D341Med (cell line): ENCODE results near the gene MET.
"Not testable (repeated sequence)": the region's sequence is repeated elsewhere in the genome, so short reads cannot be mapped to it uniquely, and the experiment has no call there.

Experiments used
- DNase-seq: peaks from one replicate; pipeline ENCODE4 v3.0.0; 2012; ENCODE audit warnings: low spot score

MET gene

DNA sequence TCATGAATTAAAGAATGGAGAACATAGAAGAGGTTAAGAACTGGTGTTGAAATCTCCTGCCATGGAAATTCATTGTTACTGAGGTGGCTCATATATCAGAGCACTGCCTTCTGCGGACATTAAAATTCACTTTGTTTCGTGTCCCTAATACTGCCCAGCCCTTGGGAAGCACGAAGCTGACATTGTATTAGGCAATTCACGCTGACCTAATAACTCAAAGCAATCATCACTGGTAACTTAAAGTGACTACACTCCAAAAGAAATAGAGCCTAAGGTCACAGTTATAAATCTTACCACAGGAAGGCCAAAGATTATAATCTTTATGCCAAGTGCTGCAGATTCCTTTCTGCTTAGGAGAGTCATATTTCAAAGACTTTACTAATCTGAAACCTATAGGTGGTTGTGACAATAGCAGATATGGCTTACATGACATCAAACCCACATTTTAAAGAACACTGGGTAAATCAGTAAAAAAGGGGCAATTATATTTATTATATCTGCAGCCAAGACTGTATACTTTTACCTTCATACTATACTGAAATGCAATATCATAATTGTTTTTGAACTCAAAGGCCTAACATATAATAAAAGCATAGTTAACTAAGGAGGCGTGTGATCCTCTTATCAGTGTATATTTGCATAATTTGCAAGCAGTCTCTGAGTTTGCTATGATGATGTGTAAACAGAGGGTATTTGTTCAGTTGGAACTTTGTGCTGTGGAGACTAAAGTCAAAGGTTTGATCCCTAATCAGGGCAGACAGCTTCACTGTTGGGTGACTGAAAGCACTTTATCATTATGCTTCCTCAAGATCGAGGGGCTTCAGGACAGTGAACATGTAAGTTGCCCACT is 138.5 kb downstream of the MET start:
- DNase-seq: no peak

DNA sequence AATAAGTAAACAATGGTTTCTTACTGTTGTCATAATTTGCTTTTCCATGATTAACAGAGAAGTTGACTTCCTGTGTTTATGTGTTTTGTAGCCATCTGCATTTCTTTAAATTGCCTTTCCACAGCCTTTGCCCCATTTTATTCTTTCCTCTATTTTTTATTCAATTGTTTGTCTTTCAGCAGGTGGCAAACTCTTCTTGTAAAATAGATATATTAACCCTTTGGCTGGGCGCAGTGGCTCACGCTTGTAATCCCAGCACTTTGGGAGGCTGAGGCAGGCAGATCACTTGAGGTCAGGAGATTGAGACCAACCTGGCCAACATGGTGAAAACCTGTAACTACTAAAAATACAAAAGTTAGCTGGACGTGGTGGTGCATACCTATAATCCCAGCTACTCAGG is 139.8 kb downstream of the MET start:
- DNase-seq: no peak

DNA sequence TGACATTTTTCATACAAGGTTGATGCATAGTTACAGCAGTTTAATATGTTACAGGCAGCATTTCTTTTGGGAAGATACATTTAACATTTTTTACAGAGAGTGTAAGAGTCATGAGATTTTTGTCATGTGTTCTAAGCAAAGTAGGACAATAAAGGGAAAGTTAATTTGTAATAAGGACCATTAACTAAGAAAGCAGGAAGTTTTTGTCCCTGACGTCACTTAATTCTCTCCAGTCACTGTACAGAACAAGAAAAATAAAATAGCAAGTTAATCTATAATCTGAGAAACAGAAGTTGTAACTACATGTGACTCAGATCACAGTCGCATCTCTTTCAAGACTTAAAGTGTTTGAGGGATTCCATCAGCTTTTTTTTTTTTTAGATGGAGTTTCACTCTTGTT is 140.9 kb downstream of the MET start:
- DNase-seq: no peak

DNA sequence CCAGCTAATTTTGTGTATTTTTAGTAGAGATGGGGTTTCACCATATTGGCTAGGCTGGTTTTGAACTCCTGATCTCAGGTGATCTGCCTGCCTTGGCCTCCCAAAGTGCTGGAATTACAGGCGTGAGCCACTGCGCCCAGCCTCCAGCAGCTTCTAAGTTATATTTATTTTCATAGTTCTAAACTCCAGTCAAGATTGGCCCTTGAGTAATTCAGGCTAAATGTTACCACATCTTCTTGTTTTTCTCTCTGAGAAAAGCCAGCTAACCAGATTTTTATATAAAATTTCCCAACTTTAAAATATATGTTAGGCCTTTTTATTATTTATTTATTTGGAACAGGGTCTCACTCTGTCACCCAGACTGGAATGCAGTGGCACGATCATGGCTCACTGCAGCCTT is 141.4 kb downstream of the MET start:
- not testable (repeated sequence) for DNase-seq

DNA sequence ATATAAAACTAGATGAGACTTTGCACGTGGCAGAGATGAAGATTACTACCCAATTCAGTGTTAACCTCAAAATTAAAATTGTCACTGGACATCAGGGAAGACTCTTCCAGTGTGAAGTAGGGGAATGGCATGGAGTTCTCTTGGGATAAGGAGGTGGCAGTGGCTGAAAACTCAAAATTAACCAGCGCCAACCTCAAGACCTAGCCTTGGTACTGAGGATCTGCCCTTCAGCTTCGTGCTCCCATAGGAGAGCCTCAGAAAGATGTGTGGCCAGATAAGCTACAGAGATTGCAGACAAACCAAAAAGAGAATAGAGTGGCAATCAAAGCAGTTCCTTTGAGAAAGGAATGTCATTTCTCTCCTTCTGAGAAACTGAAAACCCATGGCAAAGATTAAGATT is 143.0 kb downstream of the MET start:
- DNase-seq: no peak

DNA sequence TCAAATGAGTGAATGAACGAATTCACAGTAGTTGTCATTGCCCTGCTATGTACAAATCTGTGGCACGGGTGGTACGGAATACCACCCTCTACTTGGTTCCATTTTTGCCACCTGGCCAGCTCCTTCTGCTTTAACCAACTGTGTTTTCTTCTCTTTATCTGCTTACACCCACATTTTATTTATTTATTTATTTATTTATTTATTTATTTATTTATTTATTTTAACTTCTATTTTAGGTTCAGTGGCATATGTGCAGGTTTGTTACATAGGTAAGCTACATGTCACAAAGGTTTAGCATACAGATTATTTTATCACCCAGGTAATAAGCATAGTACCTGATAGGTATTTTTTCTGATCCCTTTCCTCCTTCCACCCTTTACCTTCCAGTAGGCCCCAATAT is 148.2 kb downstream of the MET start:
- no peak for DNase-seq

DNA sequence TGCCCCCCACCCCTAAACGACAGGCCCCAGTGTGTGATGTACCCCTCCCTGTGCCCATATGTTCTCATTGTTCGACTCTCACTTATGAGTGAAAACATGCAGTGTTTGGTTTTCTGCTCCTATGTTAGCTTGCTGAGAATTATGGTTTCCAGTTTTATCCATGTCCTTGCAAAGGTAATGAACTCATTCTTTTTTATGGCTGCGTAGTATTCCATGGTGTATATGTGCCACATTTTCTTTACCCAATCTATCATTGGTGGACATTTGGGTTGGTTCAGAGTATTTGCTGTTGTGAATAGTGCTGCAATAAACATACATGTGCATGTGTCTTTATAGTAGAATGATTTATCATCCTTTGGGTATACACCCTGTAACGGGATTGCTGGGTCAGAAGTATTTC is 149.7 kb downstream of the MET start:
- DNase-seq: not testable (repeated sequence)

DNA sequence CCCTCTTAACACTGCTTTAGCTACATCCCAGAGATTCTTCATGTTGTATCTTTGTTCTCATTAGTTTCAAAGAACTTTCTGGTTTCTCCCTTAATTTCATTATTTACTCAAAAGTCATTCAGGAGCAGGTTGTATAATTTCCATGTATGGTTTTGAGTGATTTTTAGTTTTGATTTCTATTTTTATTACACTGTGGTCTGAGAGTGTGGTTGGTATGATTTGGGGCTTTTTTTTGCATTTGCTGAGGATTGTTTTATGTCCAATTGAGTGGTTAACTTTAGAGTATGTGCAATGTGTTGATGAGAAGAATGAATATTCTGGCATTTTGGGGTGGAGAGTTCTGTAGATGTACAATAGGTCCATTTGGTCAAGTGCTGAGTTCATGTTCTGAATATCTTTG is 152.5 kb downstream of the MET start:
- DNase-seq: no peak

DNA sequence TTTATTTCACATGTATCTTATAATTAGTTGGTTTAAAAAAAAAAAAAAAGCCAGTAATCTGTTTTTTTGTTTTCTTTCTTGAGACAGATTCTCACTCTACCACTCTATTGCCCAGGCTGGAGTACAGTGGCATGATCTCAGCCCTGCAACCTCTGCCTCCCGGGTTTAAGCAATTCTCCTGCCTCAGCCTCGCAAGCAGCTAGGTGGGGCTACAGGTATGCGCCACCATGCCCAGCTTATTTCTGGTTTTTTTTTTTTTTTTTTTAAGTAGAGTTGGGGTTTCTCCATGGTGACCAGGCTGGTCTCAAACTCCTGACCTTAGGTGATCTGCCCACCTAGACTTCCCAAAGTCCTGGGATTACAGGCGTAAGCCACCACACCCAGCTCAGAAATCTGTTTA is 156.3 kb downstream of the MET start:
- no peak for DNase-seq

DNA sequence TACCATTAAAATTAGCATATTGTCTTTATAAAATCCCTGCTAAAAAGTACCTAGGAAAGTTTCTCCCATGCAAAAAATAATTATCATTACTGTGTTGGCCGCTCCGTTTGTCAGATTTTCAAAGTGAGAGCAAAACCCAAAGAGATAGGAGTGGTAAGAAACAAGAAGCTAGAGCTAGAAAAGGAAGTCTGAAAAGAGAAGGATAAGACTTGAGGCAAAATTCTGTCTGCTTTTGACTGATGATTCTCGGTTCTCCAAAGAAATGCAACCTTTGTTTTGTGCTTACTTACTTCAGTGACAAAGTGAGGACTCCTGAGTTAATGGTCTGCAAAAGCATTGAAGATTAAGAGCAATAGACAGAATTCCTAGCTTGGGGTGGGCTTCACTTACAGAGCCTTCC is 157.0 kb downstream of the MET start:
- no peak for DNase-seq

DNA sequence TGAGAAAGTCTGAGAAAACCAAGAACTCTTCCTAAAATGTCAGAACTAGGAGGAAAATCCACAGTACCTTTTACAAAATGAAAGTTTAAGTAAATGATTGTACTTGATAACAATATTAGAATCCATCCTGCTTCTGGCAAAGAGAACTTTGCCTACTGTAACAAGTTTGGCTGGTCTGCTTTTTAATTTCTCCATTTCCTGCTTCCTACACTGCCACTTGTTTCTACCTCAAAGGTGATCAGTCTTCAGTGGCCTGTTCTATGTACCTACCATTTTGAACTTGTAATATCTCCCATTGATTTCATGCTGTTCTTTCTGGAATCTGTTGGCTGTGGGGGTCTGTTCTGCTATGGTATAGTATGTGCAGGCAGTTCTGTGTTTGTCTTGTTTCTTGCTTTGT is 157.5 kb downstream of the MET start:
- no peak for DNase-seq

DNA sequence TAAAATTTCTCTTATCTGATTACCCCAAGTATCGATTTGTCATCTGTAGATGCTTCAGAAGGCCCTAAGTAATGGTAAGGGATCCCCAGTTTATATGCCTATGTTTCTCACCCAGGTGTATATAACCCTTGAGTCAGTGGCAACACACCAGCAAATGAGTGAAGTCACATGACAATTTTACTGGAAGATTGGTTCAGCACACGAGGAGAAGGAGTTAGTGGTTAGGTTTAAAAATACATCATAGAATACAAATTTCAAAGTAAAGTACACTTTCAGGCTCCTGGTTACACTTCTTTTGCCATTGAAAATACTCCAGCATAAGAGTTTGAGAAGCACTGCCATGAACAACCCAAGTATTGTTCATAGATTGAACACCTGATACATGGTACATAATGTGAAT is 160.7 kb downstream of the MET start:
- no peak for DNase-seq

DNA sequence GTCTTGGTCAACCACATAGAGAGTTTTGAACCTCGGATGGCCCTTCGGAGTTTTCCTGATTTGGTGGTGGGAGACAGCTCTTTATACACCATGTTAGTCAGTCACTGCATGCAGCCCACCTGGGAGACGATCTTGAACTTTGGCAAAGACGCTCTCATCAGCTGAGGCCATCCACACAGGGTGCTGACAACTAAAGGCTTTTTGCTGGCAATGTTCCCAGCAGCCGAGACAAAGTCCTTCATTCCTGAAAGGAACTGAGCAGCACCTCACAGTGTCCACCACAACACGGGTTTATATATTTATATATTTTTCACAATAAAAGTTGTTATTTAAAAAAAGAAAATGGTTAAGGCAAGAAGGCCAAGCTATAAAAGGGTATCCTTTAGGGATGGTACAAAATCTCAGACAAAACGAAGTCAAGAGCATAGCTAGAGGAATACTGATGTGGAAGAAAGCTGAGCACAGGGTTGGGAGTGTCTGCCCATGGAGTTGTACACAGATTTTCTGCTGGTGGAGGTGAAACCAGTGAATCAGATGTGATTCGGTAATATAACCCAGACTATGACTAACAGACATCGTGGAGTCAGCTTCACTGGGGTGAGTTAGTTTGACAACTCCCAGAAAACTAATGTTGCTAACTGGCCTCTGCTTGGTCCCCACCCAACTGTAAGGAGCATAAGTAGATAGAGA is 163.0 kb downstream of the MET start:
- DNase-seq: no peak

DNA sequence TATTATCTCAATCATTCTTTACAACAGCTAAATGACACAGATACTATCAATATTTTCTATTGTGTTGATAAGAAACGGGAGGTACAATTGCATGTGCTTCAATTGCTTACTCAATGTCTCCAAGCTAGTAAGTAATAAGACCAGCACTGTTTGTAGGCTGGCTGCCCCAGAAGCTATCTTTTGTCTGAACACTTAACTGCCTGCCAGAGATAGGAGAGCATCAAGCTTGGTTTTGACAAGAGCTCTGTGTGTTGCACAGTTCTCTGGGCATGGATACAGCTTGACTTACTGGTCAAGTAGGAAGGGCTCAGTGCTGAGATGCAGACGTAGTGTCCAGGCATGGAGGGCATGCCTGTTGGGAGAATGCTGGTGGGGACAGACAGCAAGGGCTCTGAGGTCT is 164.1 kb downstream of the MET start:
- no peak for DNase-seq

DNA sequence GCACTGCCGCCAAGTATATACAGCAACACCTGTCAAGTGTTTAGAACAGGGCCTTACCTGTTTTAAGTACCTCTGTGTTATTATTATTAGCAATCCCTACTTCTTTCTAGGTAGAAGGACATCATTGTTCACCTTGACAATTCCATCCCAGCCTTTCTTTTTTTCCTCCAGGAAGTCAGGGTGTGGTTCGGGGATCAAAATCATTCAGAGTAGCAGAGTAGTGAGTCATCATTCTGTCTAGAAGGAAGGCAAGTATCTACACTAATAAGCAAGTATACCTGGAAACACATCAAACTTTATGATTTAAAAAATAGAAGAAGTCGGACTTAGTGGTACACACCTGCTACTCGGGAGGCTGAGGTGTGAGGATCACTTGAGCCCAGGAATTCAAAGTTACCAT is 164.9 kb downstream of the MET start:
- no peak for DNase-seq

DNA sequence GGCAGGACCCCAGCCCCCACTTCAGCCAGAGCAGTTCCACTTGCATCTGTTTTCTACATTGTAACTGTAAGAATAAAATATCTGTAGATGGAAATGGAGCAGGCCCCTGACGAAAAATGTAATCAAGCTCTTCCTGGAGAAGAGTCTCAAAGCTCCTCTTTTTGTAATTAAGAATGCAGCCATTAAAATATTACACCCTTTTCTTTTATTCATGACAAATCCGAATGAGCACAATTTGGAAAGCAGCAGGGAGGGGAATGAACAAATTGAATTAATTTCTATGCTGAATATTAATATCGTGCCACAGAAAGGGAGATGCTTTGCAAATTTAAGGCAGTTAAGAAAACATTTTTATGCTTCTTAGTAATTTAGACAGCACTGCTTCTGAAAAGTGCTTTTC is 165.6 kb downstream of the MET start:
- no peak for DNase-seq

DNA sequence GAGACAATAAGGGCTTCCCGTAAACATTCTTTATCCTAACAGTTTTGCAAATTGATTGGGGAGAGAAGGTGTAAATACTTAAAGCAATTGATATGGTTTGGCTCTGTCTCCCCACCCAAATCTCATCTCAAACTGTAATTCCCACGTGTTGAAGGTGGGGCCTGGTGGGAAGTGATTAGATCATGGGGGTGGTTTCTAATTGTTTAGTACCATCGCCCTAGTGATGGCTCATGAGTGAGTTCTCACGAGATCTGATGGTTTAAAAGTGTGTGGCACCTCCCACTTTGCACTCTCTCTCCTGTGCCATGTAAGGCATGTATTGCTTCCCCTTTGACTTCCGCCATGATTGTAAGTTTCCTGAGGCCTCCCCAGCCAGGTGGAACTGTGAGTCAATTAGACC is 168.3 kb downstream of the MET start:
- DNase-seq: no peak

DNA sequence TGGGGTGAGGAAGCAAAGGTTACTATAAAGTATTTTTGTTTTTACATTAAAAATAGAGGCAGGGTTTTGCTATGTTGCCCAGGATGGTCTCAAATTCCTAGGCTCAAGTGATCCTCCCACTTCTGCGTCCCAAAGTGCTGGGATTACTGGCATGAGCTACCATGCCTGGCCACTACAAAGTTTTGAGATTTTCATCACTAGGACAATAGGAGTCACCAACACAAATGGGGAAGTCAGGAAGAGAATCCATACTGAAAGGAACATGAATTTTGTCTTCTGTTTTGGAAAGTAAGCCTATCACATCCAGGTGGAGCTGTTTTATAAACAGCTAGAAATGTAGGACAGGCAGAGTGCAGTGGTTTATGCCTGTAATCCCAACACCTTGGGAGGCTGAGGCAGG is 170.4 kb downstream of the MET start:
- no peak for DNase-seq

DNA sequence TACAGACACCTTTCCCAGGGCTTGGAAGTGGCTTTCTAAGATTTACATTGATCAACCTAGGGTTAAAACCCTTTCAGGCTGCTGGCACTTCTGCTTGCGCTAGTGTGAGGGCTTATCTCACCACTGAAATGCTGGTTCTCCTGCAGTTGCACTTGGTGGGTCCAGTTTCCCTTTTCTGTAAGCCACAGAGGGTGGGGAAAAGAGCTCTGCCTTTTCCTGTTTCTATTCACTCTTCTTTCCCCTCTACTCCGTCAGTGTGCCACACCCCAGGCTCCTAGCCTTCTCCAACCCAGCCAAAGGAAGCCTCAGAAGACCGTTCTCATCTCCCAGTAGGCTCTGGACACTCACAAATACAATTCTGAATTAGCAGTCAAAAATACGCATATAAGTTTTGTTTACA is 171.4 kb downstream of the MET start:
- no peak for DNase-seq
